NCI-H2196 (cell line): ENCODE data around the gene RMND1.
A peak's percentile ranks its signal among the peaks of the same experiment; 100 is the strongest.
"Not testable (repeated sequence)": the region's sequence is repeated elsewhere in the genome, so short reads cannot be mapped to it uniquely, and the experiment has no call there.

ENCODE experiments used
- DNase-seq: peaks from one replicate; lab custom pipeline; 2025; ENCODE audit not compliant: unreplicated experiment; lab: John Stamatoyannopoulos, UW

RMND1 gene

GRCh38 chr6:151451950-151452749, at the start of gene RMND1:
TSS of gene RMND1 (minus strand) at chr6:151452126. CDS start at chr6:151445811, 6,315 bp downstream.
- peak; percentile 99 for DNase-seq

GRCh38 chr6:151499551-151499950, 47.6 kb upstream of the RMND1 start:
- DNase-seq = no peak

GRCh38 chr6:151498327-151498726, 46.4 kb upstream of the RMND1 start:
- no peak for DNase-seq

- DNase-seq = no peak
Observed at GRCh38 chr6:151497905-151498304, 46.0 kb upstream of the RMND1 start.

GRCh38 chr6:151495380-151495779, 43.5 kb upstream of the RMND1 start:
- DNase-seq = no peak

- DNase-seq = no peak
Observed at GRCh38 chr6:151494936-151495320, 43.0 kb upstream of the RMND1 start.

GRCh38 chr6:151494235-151494935, 42.5 kb upstream of the RMND1 start:
- DNase-seq = peak; percentile 3

GRCh38 chr6:151493804-151494234, 41.9 kb upstream of the RMND1 start, which contains the start of gene CCDC170:
TSS of gene CCDC170 (plus strand) at chr6:151494017. CDS start at chr6:151494129, 112 bp downstream.
- DNase-seq = peak; percentile 5

GRCh38 chr6:151493161-151493803, 41.4 kb upstream of the RMND1 start:
- no peak for DNase-seq

GRCh38 chr6:151490996-151491395, 39.1 kb upstream of the RMND1 start:
- no peak for DNase-seq

GRCh38 chr6:151488226-151488625, 36.3 kb upstream of the RMND1 start:
- no peak for DNase-seq

GRCh38 chr6:151483994-151484393, 32.1 kb upstream of the RMND1 start:
- DNase-seq = no peak

GRCh38 chr6:151482290-151482689, 30.4 kb upstream of the RMND1 start:
- DNase-seq = no peak

- DNase-seq = no peak
Observed at GRCh38 chr6:151481786-151482185, 29.9 kb upstream of the RMND1 start.

GRCh38 chr6:151478670-151479069, 26.7 kb upstream of the RMND1 start:
- no peak for DNase-seq

GRCh38 chr6:151477726-151478125, 25.8 kb upstream of the RMND1 start:
- no peak for DNase-seq

- DNase-seq = peak; percentile 48
Observed at GRCh38 chr6:151475653-151476523, 24.0 kb upstream of the RMND1 start.

- DNase-seq = no peak
Observed at GRCh38 chr6:151464702-151465101, 12.8 kb upstream of the RMND1 start.

- no peak for DNase-seq
Observed at GRCh38 chr6:151461673-151462072, 9.7 kb upstream of the RMND1 start.

GRCh38 chr6:151455751-151456398, 3.9 kb upstream of the RMND1 start:
- DNase-seq = not testable (repeated sequence)
